CD8-positive, alpha-beta memory T cell (primary cell): Measurements from ENCODE around the gene CCDC6. TPM values are rescaled to one million over a fixed set of nuclear protein-coding genes. Genes with fewer than 3 reads are reported as not detected.

Experiments
- CTCF ChIA-PET: fragments of 350-600 bp; sonication (Branson Sonifier 250); formaldehyde crosslinking; loops from one replicate; lab custom pipeline; 2021; ENCODE audit warnings: antibody characterized with exemption; lab: Charles Lee
- POLR2A ChIA-PET: fragments of 350-600 bp; sonication (Branson Sonifier 250); formaldehyde crosslinking; loops from one replicate; lab custom pipeline; 2021; ENCODE audit warnings: antibody characterized with exemption; lab: Charles Lee
- DNase-seq, 5 donors: peaks; one replicate each; pipeline versions ENCODE4 v3.0.0 to v3.0.0-alpha.2; 2020 to 2022; ENCODE audit warnings: mixed read lengths in 1 of 5
- H3K27ac ChIP-seq: one replicate; pipeline ENCODE4 v1.7.0; 2013; ENCODE audit warnings: low read depth, mild to moderate bottlenecking, low read length, moderate library complexity
- H3K27me3 ChIP-seq: 2 replicates; pipeline ENCODE4 v1.7.0; 2013; ENCODE audit warnings: low read length, mild to moderate bottlenecking; ENCODE audit not compliant: insufficient read depth, poor library complexity, severe bottlenecking
- H3K36me3 ChIP-seq: 2 replicates; pipeline ENCODE4 v1.7.0; 2013; ENCODE audit warnings: mild to moderate bottlenecking, low read length, moderate library complexity; ENCODE audit not compliant: insufficient read depth
- H3K4me1 ChIP-seq: 2 replicates; pipeline ENCODE4 v1.7.0; 2013; ENCODE audit warnings: mild to moderate bottlenecking, low read length, moderate library complexity; ENCODE audit not compliant: insufficient read depth
- H3K4me3 ChIP-seq: 2 replicates; pipeline ENCODE4 v1.7.0; 2013; ENCODE audit warnings: mild to moderate bottlenecking, low read length
- H3K9me3 ChIP-seq: 2 replicates; pipeline ENCODE4 v1.7.0; 2013; ENCODE audit warnings: mild to moderate bottlenecking, low read length
- H3K27ac Mint-ChIP-seq, 8 donors: one replicate each; pipeline ENCODE4 v1.8.0; 2020 to 2021; ENCODE audit warnings: mixed read lengths in 8 of 8, mild to moderate bottlenecking in 6 of 8, inconsistent platforms in 3 of 8, moderate library complexity in 3 of 8
- H3K27me3 Mint-ChIP-seq, 2 donors: one replicate each; pipeline ENCODE4 v1.8.0; 2020 to 2021; ENCODE audit warnings: mixed read lengths in 2 of 2, mild to moderate bottlenecking in 1 of 2, moderate library complexity in 1 of 2
- H3K36me3 Mint-ChIP-seq, 3 donors: one replicate each; pipeline ENCODE4 v1.8.0; 2020 to 2021; ENCODE audit warnings: mixed read lengths in 3 of 3, inconsistent platforms in 1 of 3, mild to moderate bottlenecking in 1 of 3
- H3K4me1 Mint-ChIP-seq, 3 donors: one replicate each; pipeline ENCODE4 v1.8.0; 2020 to 2021; ENCODE audit warnings: mixed read lengths in 3 of 3, inconsistent platforms in 1 of 3, mild to moderate bottlenecking in 1 of 3
- H3K4me3 Mint-ChIP-seq, 7 donors: one replicate each; pipeline ENCODE4 v1.8.0; 2020 to 2021; ENCODE audit warnings: mixed read lengths in 7 of 7, mild to moderate bottlenecking in 6 of 7, moderate library complexity in 4 of 7, inconsistent platforms in 2 of 7
- H3K9me3 Mint-ChIP-seq, 5 donors: one replicate each; pipeline ENCODE4 v1.8.0; 2020 to 2022; ENCODE audit warnings: mixed read lengths in 5 of 5, mild to moderate bottlenecking in 3 of 5, moderate library complexity in 2 of 5, inconsistent platforms in 1 of 5
- polyA plus RNA-seq: library from polyadenylated mRNA; unstranded; fragments of 300-500 nt; fragmentation: Illumina TruSeq; gene quantifications from one replicate; pipeline ENCODE4 v1.2.3, GENCODE V29; 2021
- total RNA-seq, 2 experiments: library from RNA; stranded (reverse); gene quantifications; one replicate each; pipeline ENCODE4 v1.2.3, GENCODE V29; 2021

Gene CCDC6
- total and polyA plus RNA-seq, 3 experiments from 2014 or later: 4.9 to 53.0 (median 52.0) TPM

DNA sequence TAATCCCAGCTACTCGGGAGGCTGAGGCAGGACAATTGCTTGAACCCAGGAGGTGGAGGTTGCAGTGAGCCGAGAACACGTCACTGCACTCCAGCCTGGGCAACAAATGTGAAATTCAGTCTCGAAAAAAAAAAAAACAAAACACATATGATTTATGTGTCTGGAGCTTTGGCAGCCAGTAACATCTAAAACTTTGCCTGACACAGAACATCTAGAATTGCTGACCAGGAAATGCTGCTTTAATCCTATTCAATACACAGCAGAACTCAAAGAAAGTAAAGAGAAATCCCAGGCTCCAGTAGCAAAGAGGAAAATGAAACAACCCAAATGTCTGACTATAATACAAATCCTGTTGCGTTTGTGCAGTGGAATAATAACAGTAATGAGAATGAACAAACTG, 4.5 kb upstream of the CCDC6 start:
- Mint-ChIP-seq H3K27ac (no peak overlapping the region), H3K27me3 (peaks cover 12 to 16% of the 10 kb centered on the region in 2 donors), H3K9me3 (peaks cover 10 to 17% (median 13%) of the 10 kb centered on the region in 5 donors), H3K36me3 (peaks cover 1 to 9% (median 4%) of the 10 kb centered on the region in 3 donors), H3K4me1 (peaks cover 23 to 29% (median 23%) of the 10 kb centered on the region in 3 donors), H3K4me3 (no peak overlapping the region)
- Histone ChIP-seq H3K4me3 (no peak overlapping the region), H3K4me1 (peaks cover 19% of the 10 kb centered on the region), H3K36me3 (no peaks in the 10 kb centered on the region), H3K27me3 (no peaks in the 10 kb centered on the region), H3K27ac (no peak overlapping the region), H3K9me3 (no peaks in the 10 kb centered on the region)
- DNase-seq: no peak
- ChIA-PET CTCF (interaction anchor here (0.6 to 0.7 kb wide), 2 partner anchors 9 to 91 kb away, joined by 3 read pairs; no protein-coding TSS in a partner anchor), POLR2A (no interaction called here)

DNA sequence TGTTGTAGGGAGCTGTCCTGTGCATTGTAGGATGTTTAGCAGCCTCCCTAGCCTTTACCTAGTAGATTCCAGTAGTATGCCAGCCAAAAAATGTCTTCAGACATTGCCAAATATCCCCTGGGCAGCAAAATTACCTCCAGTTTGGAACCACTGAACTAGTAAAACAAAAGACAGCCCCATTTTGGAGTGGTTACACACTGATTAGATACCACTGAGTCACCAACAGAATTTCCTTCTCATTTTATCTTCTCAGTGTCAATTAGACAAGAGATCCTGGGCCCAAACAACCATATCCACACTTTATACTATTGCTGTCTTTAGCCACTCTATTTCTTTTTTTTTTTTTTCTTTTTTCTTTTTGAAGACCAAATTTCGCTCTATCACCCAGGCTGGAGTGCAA, 3.5 kb upstream of the CCDC6 start:
- Mint-ChIP-seq H3K4me3 (peak overlapping the region in 1 of 7 donors; percentile 5), H3K4me1 (peaks cover 30 to 37% (median 31%) of the 10 kb centered on the region in 3 donors), H3K27me3 (peaks cover 12 to 13% of the 10 kb centered on the region in 2 donors), H3K36me3 (peaks cover 1 to 9% (median 8%) of the 10 kb centered on the region in 3 donors), H3K9me3 (peaks cover 10 to 17% (median 13%) of the 10 kb centered on the region in 5 donors), H3K27ac (peak overlapping the region in 2 of 8 donors; percentile 44 to 60)
- Histone ChIP-seq H3K27me3 (no peaks in the 10 kb centered on the region), H3K36me3 (no peaks in the 10 kb centered on the region), H3K4me3 (no peak overlapping the region), H3K9me3 (no peaks in the 10 kb centered on the region), H3K27ac (no peak overlapping the region), H3K4me1 (peaks cover 26% of the 10 kb centered on the region)
- ChIA-PET POLR2A (no interaction called here), CTCF (no interaction called here)
- no peak for DNase-seq

DNA sequence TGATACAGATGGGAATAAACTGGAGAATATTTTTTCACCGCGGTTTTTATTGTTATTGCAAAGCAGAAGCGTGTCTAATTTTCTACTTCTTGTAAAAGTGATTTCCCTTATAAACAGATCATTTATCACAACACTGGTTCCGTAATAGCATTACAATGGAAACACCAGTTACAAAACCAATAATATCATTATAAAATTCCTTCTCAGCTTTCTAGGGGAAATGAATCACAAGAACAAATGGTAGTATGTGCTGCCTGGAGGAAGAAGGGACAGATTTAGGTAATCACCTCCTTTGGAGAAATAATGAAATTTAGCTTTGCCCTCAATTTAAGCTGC, 2.4 kb upstream of the CCDC6 start:
- Histone ChIP-seq H3K27ac (peak overlapping the region; percentile 85), H3K9me3 (no peaks in the 10 kb centered on the region), H3K4me3 (peak overlapping the region; percentile 71), H3K4me1 (peaks cover 36% of the 10 kb centered on the region), H3K27me3 (no peaks in the 10 kb centered on the region), H3K36me3 (no peaks in the 10 kb centered on the region)
- no peak for DNase-seq
- Mint-ChIP-seq H3K27ac (peak overlapping the region; percentile 92 to 99 (median 96)), H3K27me3 (peaks cover 8 to 9% of the 10 kb centered on the region in 2 donors), H3K4me1 (peaks cover 41 to 47% (median 41%) of the 10 kb centered on the region in 3 donors), H3K9me3 (peaks cover 5 to 11% (median 8%) of the 10 kb centered on the region in 5 donors), H3K4me3 (peak overlapping the region; percentile 95 to 97 (median 96)), H3K36me3 (peaks cover 0 to 8% (median 4%) of the 10 kb centered on the region in 3 donors)
- ChIA-PET CTCF (no interaction called here), POLR2A (no interaction called here)

DNA sequence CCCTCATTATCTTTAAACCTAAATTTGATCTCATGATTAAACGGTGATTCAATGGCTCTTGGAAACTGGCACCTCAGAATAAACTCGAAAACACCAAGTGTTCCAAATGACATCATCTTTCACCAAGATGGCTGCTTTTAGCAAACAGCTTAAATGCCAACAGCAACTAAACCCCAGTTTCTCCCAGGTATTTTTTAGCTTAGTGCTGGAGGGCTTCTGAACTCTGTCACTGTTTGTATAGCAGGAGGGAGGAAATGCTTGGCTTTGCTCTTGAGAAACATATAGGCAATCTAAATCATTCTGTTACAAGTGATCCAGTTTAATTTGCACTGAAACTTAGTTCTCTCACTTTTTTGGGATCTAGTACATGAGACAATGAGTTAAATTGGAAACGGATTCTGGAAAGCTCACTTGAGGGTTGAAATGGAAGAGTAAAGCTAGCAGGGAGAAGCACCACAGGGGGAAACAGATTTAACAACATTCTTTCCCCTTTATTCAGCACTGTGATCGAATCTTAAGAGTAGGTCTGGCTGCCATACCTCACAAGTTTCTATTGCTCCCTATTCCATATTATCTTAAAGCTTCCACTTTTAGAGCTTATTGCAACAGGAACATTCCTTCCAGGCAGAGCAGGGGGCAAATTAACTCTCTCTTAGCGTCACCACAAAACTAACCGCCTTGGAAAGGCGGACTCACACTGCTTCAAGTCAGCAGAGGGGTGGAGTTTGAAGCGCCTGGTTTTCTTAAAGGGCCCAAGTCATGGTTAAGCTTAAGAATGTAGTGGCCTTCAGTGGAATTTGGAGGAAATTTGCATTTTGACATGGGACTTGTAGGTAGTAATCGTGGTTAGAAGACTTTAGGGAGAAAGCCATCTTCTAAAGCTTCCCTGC, 1.8 kb upstream of the CCDC6 start:
- H3K36me3 ChIP-seq: no peaks in the 10 kb centered on the region
- ChIA-PET CTCF (interaction anchor here (0.7 kb wide), 1 partner anchor 43 kb away, joined by 3 read pairs; no protein-coding TSS in a partner anchor), POLR2A (interaction anchor here (0.6 kb wide), 1 partner anchor 20 kb away, joined by 3 read pairs; no protein-coding TSS in a partner anchor)
- peak overlapping the region; percentile 71 for H3K4me3 ChIP-seq
- peak in 3 of 5 donors; percentile 27 to 58 (median 39) for DNase-seq
- H3K9me3 ChIP-seq: no peaks in the 10 kb centered on the region
- no peaks in the 10 kb centered on the region for H3K27me3 ChIP-seq
- Mint-ChIP-seq H3K36me3 (peaks cover 0 to 8% (median 0%) of the 10 kb centered on the region in 3 donors), H3K27me3 (peaks cover 4 to 5% of the 10 kb centered on the region in 2 donors), H3K4me3 (peak overlapping the region; percentile 95 to 97 (median 96)), H3K27ac (peak overlapping the region; percentile 92 to 99 (median 96)), H3K4me1 (peaks cover 46 to 53% (median 48%) of the 10 kb centered on the region in 3 donors), H3K9me3 (peaks cover 0 to 6% (median 5%) of the 10 kb centered on the region in 5 donors)
- H3K4me1 ChIP-seq: peaks cover 39% of the 10 kb centered on the region
- H3K27ac ChIP-seq: peak overlapping the region; percentile 85

DNA sequence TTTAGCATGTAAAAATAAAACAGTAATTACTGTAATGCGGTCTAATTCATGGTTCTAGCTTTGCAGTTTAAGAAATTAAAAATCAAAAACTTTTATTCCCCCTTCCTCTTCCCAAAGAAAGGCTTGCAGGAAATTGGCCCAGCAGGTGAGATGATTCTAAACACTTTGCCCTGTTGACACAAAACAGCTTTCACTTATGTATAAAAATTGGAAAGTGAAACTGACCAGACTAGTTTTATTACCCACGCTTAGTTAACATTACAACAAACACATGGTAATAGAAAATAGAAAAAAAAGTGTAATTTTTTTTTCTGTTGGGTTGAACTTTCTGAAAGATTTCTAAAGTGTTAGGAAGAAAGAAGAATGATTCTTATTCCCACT, 1.2 kb upstream of the CCDC6 start:
- ChIA-PET CTCF (interaction anchor here (1.7 kb wide), 1 partner anchor 10 kb away, joined by 8 read pairs; no protein-coding TSS in a partner anchor), POLR2A (interaction anchor here (0.6 kb wide), 1 partner anchor 21 kb away, joined by 3 read pairs; no protein-coding TSS in a partner anchor)
- Mint-ChIP-seq H3K27me3 (no peaks in the 10 kb centered on the region), H3K36me3 (peaks cover 0 to 12% (median 0%) of the 10 kb centered on the region in 3 donors), H3K9me3 (no peaks in the 10 kb centered on the region), H3K4me3 (peak overlapping the region; percentile 95 to 97 (median 96)), H3K27ac (peak overlapping the region; percentile 92 to 99 (median 96)), H3K4me1 (peaks cover 52 to 60% (median 54%) of the 10 kb centered on the region in 3 donors)
- Histone ChIP-seq H3K36me3 (no peaks in the 10 kb centered on the region), H3K27me3 (no peaks in the 10 kb centered on the region), H3K27ac (peak overlapping the region; percentile 85), H3K4me1 (peaks cover 39% of the 10 kb centered on the region), H3K4me3 (peak overlapping the region; percentile 71), H3K9me3 (no peaks in the 10 kb centered on the region)
- DNase-seq: no peak

DNA sequence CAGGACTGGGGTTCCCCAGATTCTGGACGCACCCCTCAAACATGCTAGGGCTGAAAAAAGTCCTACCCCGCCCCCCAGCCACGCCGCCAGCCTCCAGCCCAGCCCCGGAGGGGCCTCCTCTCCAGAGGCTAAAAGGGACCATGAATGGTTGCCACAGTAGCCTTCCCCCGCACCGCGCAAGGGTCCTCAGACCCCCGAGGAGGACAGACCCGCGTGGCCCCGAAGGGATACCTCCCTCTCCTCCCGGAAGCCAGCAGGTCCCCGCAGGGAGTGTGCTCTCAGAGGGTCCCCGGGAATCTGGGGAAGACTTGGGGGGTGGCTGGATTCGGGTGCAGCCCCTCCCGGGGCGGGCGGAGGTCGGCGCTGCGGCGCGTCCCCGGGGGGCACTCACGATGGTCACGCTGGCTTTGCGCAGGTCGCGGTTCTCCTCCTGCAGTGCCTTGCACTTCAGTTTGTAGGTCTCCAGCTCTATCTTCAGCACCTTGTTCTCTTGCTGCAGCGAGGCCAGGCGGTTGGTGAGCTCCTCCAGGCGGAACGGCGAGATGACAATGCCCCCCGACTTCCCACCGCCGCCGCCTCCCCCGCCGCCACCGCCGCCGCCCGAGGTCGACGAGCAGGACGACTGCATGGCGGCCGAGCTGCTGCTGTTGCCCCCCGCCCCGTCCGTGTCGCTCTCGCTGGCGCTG, 482 bp downstream of the CCDC6 start:
- no peaks in the 10 kb centered on the region for H3K36me3 ChIP-seq
- peak overlapping the region in 7 of 8 donors; percentile 60 to 97 (median 94) for H3K27ac Mint-ChIP-seq
- H3K27me3 ChIP-seq: no peaks in the 10 kb centered on the region
- DNase-seq: peak in 1 of 5 donors; percentile 49
- H3K4me3 ChIP-seq: peak overlapping the region; percentile 71
- POLR2A ChIA-PET: interaction anchor here (1.2 to 1.6 kb wide), 3 partner anchors 13 to 33 kb away, joined by 3 to 5 read pairs (median 4); no protein-coding TSS in a partner anchor
- H3K9me3 ChIP-seq: no peaks in the 10 kb centered on the region
- H3K4me3 Mint-ChIP-seq: peak overlapping the region; percentile 95 to 97 (median 96)
- H3K27ac ChIP-seq: peak overlapping the region; percentile 76
- CTCF ChIA-PET: interaction anchor here (0.8 to 2.0 kb wide), 18 partner anchors 8 to 1637 kb away, joined by 3 to 10 read pairs (median 4); partner anchors contain the start of gene CISD1
- H3K9me3 Mint-ChIP-seq: no peaks in the 10 kb centered on the region
- H3K36me3 Mint-ChIP-seq: peaks cover 0 to 18% (median 0%) of the 10 kb centered on the region in 3 donors
- H3K27me3 Mint-ChIP-seq: no peaks in the 10 kb centered on the region
- peaks cover 39% of the 10 kb centered on the region for H3K4me1 ChIP-seq
- peaks cover 63 to 74% (median 67%) of the 10 kb centered on the region in 3 donors for H3K4me1 Mint-ChIP-seq

DNA sequence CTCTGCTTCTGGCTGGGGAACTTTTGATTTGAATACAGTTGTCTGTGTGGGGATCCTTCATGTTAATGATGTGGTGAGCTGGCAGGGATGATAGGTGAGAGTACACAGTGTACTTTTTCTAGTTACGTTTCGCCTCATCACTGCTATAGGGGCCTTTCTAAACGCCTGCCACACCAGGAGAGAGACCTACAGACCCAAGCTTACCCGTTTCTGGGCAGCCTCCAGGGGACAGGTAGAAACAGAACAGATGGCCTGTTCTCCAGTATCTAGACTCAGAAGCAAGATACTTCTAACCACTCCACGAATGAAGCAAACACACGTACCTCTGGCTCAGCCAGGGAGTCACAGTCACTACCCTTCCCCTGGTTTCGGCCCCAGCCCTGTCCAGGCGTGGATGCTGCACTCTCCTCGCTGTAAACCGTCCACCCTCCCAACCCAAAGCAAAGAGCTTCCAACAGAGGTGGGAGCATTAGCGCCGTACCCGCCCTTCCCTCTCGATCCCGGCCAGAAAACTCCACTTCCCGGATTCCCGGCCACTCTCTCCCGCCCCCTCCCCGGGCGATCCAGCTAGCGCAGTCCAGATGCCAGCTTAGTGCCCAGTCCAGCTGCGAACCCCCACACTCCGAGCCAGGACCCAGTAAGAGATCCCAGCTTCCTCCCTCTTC, 1.2 kb downstream of the CCDC6 start:
- ChIA-PET CTCF (interaction anchor here (1.1 to 2.0 kb wide), 4 partner anchors 17 to 50 kb away, joined by 5 to 10 read pairs (median 6); no protein-coding TSS in a partner anchor), POLR2A (interaction anchor here (1.4 to 1.6 kb wide), 2 partner anchors 13 to 17 kb away, joined by 4 to 5 read pairs; no protein-coding TSS in a partner anchor)
- H3K9me3 ChIP-seq: no peaks in the 10 kb centered on the region
- H3K4me3 ChIP-seq: peak overlapping the region; percentile 71
- Mint-ChIP-seq H3K27ac (peak overlapping the region; percentile 43 to 95 (median 88)), H3K4me1 (peaks cover 65 to 79% (median 71%) of the 10 kb centered on the region in 3 donors), H3K36me3 (peaks cover 0 to 21% (median 2%) of the 10 kb centered on the region in 3 donors), H3K27me3 (no peaks in the 10 kb centered on the region), H3K4me3 (peak overlapping the region; percentile 95 to 97 (median 96)), H3K9me3 (no peaks in the 10 kb centered on the region)
- peaks cover 43% of the 10 kb centered on the region for H3K4me1 ChIP-seq
- DNase-seq: no peak
- no peaks in the 10 kb centered on the region for H3K27me3 ChIP-seq
- H3K27ac ChIP-seq: peak overlapping the region; percentile 76
- no peaks in the 10 kb centered on the region for H3K36me3 ChIP-seq
